ENCODE measurements around the gene ZCCHC14.
"Not testable (repeated sequence)": the region's sequence is repeated elsewhere in the genome, so short reads cannot be mapped to it uniquely, and the experiment has no call there.

ZCCHC14 gene

DNA sequence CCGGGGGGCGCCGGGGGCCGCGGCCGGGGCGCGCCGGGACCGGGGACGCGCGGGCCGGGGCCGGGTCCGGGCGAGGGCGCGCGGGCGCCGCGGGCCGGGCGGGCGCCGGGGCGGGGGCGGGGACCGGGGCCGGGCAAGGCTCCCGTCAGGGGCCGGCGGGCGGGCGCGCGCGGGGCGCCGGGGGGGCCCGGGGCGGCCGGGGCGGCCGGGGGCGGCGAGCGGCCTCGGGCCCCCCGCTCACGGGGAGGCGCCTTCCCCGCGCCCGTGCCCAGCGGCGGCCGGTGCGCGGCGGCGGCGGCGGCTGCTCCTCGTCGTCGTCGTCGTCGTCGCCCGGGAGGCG is 563 bp downstream of the ZCCHC14 start:
- TF ChIP-seq, protein P1, sequence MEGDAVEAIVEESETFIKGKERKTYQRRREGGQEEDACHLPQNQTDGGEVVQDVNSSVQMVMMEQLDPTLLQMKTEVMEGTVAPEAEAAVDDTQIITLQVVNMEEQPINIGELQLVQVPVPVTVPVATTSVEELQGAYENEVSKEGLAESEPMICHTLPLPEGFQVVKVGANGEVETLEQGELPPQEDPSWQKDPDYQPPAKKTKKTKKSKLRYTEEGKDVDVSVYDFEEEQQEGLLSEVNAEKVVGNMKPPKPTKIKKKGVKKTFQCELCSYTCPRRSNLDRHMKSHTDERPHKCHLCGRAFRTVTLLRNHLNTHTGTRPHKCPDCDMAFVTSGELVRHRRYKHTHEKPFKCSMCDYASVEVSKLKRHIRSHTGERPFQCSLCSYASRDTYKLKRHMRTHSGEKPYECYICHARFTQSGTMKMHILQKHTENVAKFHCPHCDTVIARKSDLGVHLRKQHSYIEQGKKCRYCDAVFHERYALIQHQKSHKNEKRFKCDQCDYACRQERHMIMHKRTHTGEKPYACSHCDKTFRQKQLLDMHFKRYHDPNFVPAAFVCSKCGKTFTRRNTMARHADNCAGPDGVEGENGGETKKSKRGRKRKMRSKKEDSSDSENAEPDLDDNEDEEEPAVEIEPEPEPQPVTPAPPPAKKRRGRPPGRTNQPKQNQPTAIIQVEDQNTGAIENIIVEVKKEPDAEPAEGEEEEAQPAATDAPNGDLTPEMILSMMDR (IDR thresholded peaks at IDR 0.05; ENCODE audit: borderline replicate concordance, control extremely low read depth, extremely low read depth, insufficient read depth, missing control alignments) = no peak
- in situ Hi-C loops (cut with MboI; ENCODE audit: low sequenced_read_pairs, unreplicated experiment) = no loop called here
- no peak for DNase-seq (ENCODE audit: low spot score)

DNA sequence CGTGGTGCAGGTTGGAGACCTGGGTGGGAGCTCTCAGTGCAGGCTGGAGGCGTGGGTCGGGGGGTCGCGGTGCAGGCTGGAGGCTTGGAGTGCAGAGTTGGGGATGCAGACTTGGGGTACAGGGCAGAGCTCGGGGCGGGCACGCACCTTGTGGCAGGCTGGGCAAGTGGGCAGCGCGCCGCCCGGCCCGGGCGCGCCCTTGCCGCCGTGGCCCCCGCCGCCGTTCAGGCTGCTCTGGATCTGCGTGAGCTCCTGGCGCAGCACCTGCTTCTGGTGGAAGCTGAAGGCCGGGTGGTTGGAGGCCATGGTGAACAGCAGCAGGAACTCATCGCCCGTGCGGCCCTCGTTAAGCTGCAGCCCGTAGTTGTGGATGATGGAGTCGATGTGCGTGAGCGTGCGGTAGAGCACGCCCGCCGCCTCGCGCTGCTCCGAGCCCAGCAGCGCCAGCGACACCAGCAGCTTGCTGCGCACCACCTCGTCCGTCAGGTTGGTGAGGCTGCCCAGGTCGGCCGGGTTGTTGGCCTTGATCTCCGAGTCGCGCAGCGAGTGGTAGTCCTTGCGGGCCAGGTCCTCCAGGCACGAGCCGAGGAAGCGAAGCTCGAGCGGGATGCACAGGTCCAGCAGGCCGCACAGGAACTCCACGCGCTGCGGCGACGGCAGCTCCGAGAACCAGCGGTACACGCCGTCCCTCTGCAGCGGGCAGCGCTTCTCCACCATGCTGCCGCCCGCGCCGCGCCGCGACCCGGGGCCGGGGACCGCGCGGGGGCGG is 1.1 kb downstream of the ZCCHC14 start:
- no peak for DNase-seq (ENCODE audit: low spot score)
- TF ChIP-seq, protein P1 (IDR thresholded peaks at IDR 0.05; ENCODE audit: borderline replicate concordance, control extremely low read depth, extremely low read depth, insufficient read depth, missing control alignments) = no peak
- in situ Hi-C loops (cut with MboI; ENCODE audit: low sequenced_read_pairs, unreplicated experiment) = no loop called here

GRCh38 chr16:87490799-87491521 is 1.9 kb downstream of the ZCCHC14 start:
- in situ Hi-C loops (cut with MboI; ENCODE audit: low sequenced_read_pairs, unreplicated experiment); DNase-seq (ENCODE audit: low spot score): not testable (repeated sequence)

DNA sequence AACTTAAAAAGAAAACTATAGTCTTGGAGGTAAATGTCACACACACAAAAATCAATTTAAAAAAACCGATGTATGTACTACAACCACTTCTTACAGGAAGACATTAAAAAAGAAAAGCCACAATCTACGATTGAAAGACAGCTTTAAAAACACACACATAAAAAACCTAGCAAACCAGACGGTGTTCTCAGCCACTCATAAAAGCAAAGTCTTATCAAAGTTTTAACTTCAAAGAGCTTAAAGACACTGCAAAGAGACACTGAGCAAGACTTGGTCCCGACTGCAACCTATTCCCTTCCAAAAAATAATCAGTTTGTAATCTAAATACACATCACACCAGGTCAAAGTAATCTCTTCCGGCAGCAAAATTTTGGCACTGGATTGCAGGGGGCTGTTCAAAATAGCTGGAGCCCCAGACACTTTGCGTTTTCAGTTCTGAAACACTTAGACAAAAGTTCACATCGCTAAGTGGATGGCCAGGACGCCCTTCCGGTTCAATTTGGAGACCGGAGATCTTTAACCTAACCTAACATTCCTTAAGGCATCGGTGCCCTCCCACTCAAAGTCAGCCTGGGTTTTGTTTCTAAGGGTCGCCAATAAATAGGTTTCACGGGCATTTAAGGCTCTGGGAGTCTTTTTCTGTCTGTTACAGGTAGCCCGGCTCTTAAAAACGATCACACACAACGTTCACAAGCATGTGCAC is 2.6 kb downstream of the ZCCHC14 start:
- in situ Hi-C loops (cut with MboI; ENCODE audit: low sequenced_read_pairs, unreplicated experiment) = no loop called here
- DNase-seq (ENCODE audit: low spot score) = no peak
- TF ChIP-seq, protein P1 (IDR thresholded peaks at IDR 0.05; ENCODE audit: borderline replicate concordance, control extremely low read depth, extremely low read depth, insufficient read depth, missing control alignments) = no peak

DNA sequence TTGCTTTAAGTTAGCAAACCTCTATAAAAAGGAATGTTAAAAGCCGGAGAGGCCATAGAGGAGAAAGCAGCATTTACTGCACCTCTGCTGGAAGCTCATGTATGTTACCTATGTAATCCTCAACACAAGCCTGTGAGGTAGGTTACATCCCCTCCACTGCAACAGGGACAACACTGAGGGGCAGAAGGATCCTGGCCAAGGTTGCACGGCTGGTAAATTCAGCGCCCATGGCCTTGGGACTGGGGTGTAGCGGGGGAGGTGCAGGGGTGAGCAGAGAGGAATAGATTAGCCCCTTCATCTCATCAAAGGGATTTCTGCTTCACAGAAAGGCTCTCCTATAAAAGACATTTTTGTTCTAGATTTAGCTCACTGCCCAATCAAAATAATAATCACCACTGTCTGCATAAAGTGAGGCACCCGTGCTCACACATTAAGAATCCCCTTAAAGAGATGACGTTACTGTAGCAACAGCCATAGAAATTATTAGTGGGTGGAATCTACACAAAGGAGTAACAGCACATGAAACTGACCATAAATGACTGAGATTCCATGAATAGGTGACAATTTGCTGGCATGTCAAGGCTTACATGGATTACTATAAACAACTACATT is 3.3 kb downstream of the ZCCHC14 start:
- DNase-seq (ENCODE audit: low spot score) = no peak
- TF ChIP-seq, protein P1 (IDR thresholded peaks at IDR 0.05; ENCODE audit: borderline replicate concordance, control extremely low read depth, extremely low read depth, insufficient read depth, missing control alignments) = no peak
- in situ Hi-C loops (cut with MboI; ENCODE audit: low sequenced_read_pairs, unreplicated experiment) = no loop called here

- DNase-seq (ENCODE audit: low spot score); in situ Hi-C loops (cut with MboI; ENCODE audit: low sequenced_read_pairs, unreplicated experiment): not testable (repeated sequence)
Observed at GRCh38 chr16:87488960-87489359, 3.9 kb downstream of the ZCCHC14 start.

GRCh38 chr16:87487361-87487924 is 5.4 kb downstream of the ZCCHC14 start:
- no peak for DNase-seq (ENCODE audit: low spot score)
- TF ChIP-seq, protein P1 (IDR thresholded peaks at IDR 0.05; ENCODE audit: borderline replicate concordance, control extremely low read depth, extremely low read depth, insufficient read depth, missing control alignments) = no peak
- in situ Hi-C loops (cut with MboI; ENCODE audit: low sequenced_read_pairs, unreplicated experiment) = no loop called here

Measured in GM13976 (cell line).